ENCODE measurements around the gene NEAT1.
A peak's percentile ranks its signal among the peaks of the same experiment; 100 is the strongest.

The NEAT1 gene

DNA sequence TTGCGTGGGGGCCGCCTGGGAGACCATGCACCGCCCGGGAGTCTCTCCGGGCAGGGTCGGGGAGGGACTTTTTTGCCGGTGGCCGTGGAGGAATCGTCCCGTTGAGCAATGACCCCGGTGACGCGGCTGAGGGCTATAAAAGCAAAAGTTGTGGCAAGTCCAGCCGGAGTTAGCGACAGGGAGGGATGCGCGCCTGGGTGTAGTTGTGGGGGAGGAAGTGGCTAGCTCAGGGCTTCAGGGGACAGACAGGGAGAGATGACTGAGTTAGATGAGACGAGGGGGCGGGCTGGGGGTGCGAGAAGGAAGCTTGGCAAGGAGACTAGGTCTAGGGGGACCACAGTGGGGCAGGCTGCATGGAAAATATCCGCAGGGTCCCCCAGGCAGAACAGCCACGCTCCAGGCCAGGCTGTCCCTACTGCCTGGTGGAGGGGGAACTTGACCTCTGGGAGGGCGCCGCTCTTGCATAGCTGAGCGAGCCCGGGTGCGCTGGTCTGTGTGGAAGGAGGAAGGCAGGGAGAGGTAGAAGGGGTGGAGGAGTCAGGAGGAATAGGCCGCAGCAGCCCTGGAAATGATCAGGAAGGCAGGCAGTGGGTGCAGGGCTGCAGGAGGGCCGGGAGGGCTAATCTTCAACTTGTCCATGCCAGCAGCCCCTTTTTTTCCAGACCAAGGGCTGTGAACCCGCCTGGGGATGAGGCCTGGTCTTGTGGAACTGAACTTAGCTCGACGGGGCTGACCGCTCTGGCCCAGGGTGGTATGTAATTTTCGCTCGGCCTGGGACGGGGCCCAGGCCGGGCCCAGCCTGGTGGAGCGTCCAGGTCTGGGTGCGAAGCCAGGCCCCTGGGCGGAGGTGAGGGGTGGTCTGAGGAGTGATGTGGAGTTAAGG, at the start of gene NEAT1:
TSS of gene NEAT1 (plus strand) at position 166 of the 883 bp plus-strand sequence.
- TF ChIP-seq, protein P1, sequence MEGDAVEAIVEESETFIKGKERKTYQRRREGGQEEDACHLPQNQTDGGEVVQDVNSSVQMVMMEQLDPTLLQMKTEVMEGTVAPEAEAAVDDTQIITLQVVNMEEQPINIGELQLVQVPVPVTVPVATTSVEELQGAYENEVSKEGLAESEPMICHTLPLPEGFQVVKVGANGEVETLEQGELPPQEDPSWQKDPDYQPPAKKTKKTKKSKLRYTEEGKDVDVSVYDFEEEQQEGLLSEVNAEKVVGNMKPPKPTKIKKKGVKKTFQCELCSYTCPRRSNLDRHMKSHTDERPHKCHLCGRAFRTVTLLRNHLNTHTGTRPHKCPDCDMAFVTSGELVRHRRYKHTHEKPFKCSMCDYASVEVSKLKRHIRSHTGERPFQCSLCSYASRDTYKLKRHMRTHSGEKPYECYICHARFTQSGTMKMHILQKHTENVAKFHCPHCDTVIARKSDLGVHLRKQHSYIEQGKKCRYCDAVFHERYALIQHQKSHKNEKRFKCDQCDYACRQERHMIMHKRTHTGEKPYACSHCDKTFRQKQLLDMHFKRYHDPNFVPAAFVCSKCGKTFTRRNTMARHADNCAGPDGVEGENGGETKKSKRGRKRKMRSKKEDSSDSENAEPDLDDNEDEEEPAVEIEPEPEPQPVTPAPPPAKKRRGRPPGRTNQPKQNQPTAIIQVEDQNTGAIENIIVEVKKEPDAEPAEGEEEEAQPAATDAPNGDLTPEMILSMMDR (conservative IDR thresholded peaks at IDR 0.05): no peak; the same call in 1 of the 2 replicates
- H3K27ac ChIP-seq: peak within 1 kb of the TSS; percentile 100

- H3K27ac ChIP-seq: no peak overlapping the region
- TF ChIP-seq, protein P1 (conservative IDR thresholded peaks at IDR 0.05): no peak
Measured at GRCh38 chr11:65373839-65374580, 48.6 kb upstream of the NEAT1 start.

GRCh38 chr11:65375012-65375411, 47.6 kb upstream of the NEAT1 start:
- TF ChIP-seq, protein P1 (conservative IDR thresholded peaks at IDR 0.05): no peak

DNA sequence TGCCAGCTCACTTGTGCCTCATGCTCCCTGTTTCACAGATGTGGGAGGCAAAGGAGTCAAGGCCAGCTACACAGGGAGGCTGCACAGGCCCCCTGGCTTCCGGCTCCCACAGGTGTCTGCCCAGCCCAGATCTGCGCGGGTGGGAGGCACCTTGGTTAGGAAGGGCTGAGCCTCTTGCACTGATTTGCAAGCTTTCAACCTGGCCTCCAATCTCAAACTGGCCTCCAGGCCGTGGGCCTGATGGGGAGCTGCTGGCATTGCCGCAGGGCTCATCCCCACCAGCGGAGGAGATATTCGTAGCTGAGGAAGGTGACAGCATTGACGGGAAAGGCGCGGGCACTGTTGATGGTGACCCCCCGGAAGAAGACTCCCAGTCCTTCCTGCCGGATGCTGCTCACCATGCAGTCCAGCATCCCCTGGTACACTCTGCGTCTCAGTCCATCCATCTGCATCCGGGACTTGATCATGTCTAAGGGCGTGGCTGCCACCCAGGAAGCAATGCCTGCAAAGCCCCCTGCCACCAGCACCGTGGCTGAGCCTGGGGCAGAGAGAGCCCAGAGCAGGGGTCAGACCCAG, 46.4 kb upstream of the NEAT1 start:
- TF ChIP-seq, protein P1 (conservative IDR thresholded peaks at IDR 0.05): no peak
- no peak overlapping the region; the same call in 1 of the 2 replicates for H3K27ac ChIP-seq

More at GRCh38 chr11:65375012-65375411, 47.6 kb upstream of the NEAT1 start:
- peak overlapping the region; percentile 9 for H3K27ac ChIP-seq

GRCh38 chr11:65377036-65377435, 45.6 kb upstream of the NEAT1 start:
- TF ChIP-seq, protein P1 (conservative IDR thresholded peaks at IDR 0.05): no peak
- no peak overlapping the region; the same call in 1 of the 2 replicates for H3K27ac ChIP-seq

- TF ChIP-seq, protein P1 (conservative IDR thresholded peaks at IDR 0.05): no peak
- peak overlapping the region; percentile 100; the same call in 1 of the 2 replicates for H3K27ac ChIP-seq
Measured at GRCh38 chr11:65377777-65378176, 44.8 kb upstream of the NEAT1 start.
